ENCODE data around the gene CDKN2A. TPM values are rescaled to one million over a fixed set of nuclear protein-coding genes. Genes with fewer than 3 reads are reported as not detected.

CDKN2A gene
- polyA plus RNA-seq, 1 experiment: 29.7 TPM

DNA sequence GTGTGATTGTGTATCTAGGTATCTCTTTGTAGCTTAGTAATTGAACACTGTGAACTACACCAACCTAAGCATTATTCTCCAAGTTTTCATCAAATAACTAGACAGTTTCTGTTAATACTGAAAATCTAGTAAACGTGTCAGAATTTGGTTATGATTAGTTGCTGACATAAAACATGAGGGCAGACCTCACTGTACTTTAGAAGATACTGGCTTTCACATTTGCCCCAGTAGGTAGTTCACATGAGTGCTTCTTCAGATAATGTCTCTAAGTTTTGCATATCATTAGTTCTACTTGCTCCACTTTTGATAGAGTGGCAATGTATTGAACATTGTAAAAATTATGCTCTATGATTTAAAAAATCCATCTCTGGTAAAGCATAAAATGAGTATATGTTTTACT is 7.8 kb upstream of the CDKN2A start:
- CTCF ChIA-PET: interaction anchor here (1.4 to 2.9 kb wide), 3 partner anchors 189 to 242 kb away, joined by 4 to 19 read pairs (median 14); no protein-coding TSS in a partner anchor
- TF ChIP-seq, protein P1, sequence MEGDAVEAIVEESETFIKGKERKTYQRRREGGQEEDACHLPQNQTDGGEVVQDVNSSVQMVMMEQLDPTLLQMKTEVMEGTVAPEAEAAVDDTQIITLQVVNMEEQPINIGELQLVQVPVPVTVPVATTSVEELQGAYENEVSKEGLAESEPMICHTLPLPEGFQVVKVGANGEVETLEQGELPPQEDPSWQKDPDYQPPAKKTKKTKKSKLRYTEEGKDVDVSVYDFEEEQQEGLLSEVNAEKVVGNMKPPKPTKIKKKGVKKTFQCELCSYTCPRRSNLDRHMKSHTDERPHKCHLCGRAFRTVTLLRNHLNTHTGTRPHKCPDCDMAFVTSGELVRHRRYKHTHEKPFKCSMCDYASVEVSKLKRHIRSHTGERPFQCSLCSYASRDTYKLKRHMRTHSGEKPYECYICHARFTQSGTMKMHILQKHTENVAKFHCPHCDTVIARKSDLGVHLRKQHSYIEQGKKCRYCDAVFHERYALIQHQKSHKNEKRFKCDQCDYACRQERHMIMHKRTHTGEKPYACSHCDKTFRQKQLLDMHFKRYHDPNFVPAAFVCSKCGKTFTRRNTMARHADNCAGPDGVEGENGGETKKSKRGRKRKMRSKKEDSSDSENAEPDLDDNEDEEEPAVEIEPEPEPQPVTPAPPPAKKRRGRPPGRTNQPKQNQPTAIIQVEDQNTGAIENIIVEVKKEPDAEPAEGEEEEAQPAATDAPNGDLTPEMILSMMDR (IDR thresholded peaks at IDR 0.05; ENCODE audit: low read depth, low read length): no peak

DNA sequence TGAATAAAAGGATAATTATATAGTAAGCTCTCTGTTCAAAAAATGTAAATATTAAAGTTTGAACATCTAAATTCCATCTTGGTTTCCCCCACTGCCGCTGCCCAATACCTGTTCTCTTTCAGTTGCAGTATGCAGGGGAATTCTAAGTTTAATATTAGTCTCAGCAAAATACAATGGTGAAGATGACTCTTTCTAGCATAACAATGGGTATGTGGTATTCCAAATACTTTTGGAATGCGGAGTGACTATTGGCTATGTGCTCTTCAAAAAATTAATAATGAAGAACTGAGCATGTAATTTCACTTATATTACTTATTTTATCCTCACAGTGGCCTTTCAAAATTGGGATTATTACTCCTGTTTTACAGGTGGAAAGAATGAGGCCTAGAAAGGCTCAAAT is 3.8 kb upstream of the CDKN2A start:
- no peaks in the 10 kb centered on the region; the same call in 1 of the 2 replicates for H3K9me3 ChIP-seq (ENCODE audit: control insufficient read depth, insufficient read depth, low read length)
- no peaks in the 10 kb centered on the region for H3K27me3 ChIP-seq (ENCODE audit: control insufficient read depth, insufficient read depth, low read length)
- TF ChIP-seq, protein P1 (IDR thresholded peaks at IDR 0.05; ENCODE audit: low read depth, low read length): no peak
- no peak for DNase-seq (ENCODE audit: low read depth, low spot score)
- CTCF ChIA-PET: interaction anchor here (0.6 to 4.6 kb wide), 6 partner anchors 10 to 246 kb away, joined by 3 to 49 read pairs (median 4); partner anchors contain the start of gene CDKN2B
- POLR2A ChIA-PET: interaction anchor here (1.4 kb wide), 1 partner anchor 11 kb away, joined by 3 read pairs; the partner anchor contains the start of gene CDKN2B
- no peak overlapping the region for H3K4me3 ChIP-seq (ENCODE audit: low read depth, low read length)
- no peak overlapping the region for H3K27ac ChIP-seq (ENCODE audit: low read depth, low read length)

More for the DNA sequence above, 7.8 kb upstream of the CDKN2A start:
- Histone ChIP-seq H3K27ac (ENCODE audit: low read depth, low read length) (no peak overlapping the region), H3K9me3 (ENCODE audit: control insufficient read depth, insufficient read depth, low read length) (no peaks in the 10 kb centered on the region), H3K4me3 (ENCODE audit: low read depth, low read length) (no peak overlapping the region), H3K27me3 (ENCODE audit: control insufficient read depth, insufficient read depth, low read length) (no peaks in the 10 kb centered on the region)
- no peak for DNase-seq (ENCODE audit: low read depth, low spot score)
- POLR2A ChIA-PET: no interaction called here

DNA sequence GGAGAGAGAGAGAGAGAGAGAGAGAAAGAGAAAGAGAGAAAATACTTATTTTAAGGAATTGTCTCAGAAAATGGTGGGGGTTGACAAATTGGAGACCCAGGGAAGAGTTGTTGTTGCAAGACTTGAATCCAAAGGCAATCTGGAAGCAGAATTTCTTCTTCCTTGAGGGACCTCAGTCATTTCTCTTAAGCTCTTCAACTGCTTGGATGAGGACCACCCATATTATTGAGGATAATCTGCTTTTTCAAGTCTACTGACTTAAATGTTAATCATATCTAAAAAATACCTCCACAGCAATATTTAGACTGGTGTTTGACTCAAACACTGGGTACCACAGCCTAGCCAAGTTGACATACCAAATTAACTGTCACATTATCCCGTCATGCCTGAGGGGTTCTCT is 3.3 kb upstream of the CDKN2A start:
- no peak overlapping the region for H3K27ac ChIP-seq (ENCODE audit: low read depth, low read length)
- H3K9me3 ChIP-seq (ENCODE audit: control insufficient read depth, insufficient read depth, low read length): no peaks in the 10 kb centered on the region; the same call in 1 of the 2 replicates
- TF ChIP-seq, protein P1 (IDR thresholded peaks at IDR 0.05; ENCODE audit: low read depth, low read length): no peak
- H3K27me3 ChIP-seq (ENCODE audit: control insufficient read depth, insufficient read depth, low read length): no peaks in the 10 kb centered on the region
- no peak overlapping the region for H3K4me3 ChIP-seq (ENCODE audit: low read depth, low read length)
- no peak for DNase-seq (ENCODE audit: low read depth, low spot score)
- ChIA-PET POLR2A (interaction anchor here (1.4 kb wide), 1 partner anchor 12 kb away, joined by 3 read pairs; the partner anchor contains the start of gene CDKN2B), CTCF (interaction anchor here (0.6 to 4.6 kb wide), 6 partner anchors 11 to 246 kb away, joined by 3 to 49 read pairs (median 4); partner anchors contain the start of gene CDKN2B)

- POLR2A ChIA-PET: no interaction called here
- CTCF ChIA-PET: interaction anchor here (0.9 to 4.6 kb wide), 4 partner anchors 11 to 185 kb away, joined by 4 to 49 read pairs (median 5); partner anchors contain the start of gene CDKN2B
- H3K27ac ChIP-seq (ENCODE audit: low read depth, low read length): no peak overlapping the region
- no peak for DNase-seq (ENCODE audit: low read depth, low spot score)
- no peaks in the 10 kb centered on the region for H3K27me3 ChIP-seq (ENCODE audit: control insufficient read depth, insufficient read depth, low read length)
- H3K4me3 ChIP-seq (ENCODE audit: low read depth, low read length): peak overlapping the region; percentile 86
- no peaks in the 10 kb centered on the region; the same call in 1 of the 2 replicates for H3K9me3 ChIP-seq (ENCODE audit: control insufficient read depth, insufficient read depth, low read length)
- TF ChIP-seq, protein P1 (IDR thresholded peaks at IDR 0.05; ENCODE audit: low read depth, low read length): no peak
Measured at GRCh38 chr9:21996858-21997257, 2.7 kb upstream of the CDKN2A start.

- Histone ChIP-seq H3K9me3 (ENCODE audit: control insufficient read depth, insufficient read depth, low read length) (no peaks in the 10 kb centered on the region; the same call in 1 of the 2 replicates), H3K27ac (ENCODE audit: low read depth, low read length) (no peak overlapping the region), H3K4me3 (ENCODE audit: low read depth, low read length) (peak overlapping the region; percentile 86), H3K27me3 (ENCODE audit: control insufficient read depth, insufficient read depth, low read length) (no peaks in the 10 kb centered on the region)
- no peak for DNase-seq (ENCODE audit: low read depth, low spot score)
- CTCF ChIA-PET: interaction anchor here (1.0 to 8.0 kb wide), 5 partner anchors 12 to 248 kb away, joined by 4 to 69 read pairs (median 6); partner anchors contain the start of gene CDKN2B
- TF ChIP-seq, protein P1 (IDR thresholded peaks at IDR 0.05; ENCODE audit: low read depth, low read length): no peak
- POLR2A ChIA-PET: no interaction called here
Measured at GRCh38 chr9:21996438-21996837, 2.2 kb upstream of the CDKN2A start.
